Esophagus muscularis mucosa (tissue), 4 donors: ENCODE measurements around the gene ZBTB5. TPM values are rescaled to one million over a fixed set of nuclear protein-coding genes. Genes with fewer than 3 reads are reported as not detected.
"Not testable (repeated sequence)": the region's sequence is repeated elsewhere in the genome, so short reads cannot be mapped to it uniquely, and the experiment has no call there.

Source experiments
- DNase-seq: peaks from one replicate; pipeline ENCODE4 v3.0.0-alpha.2; 2017; ENCODE audit errors: extremely low spot score
- H3K27ac ChIP-seq, 4 donors: fragments of 200-600 bp; sonication (generic); replicated peaks in 1 of 4; 1 replicate in 3 of 4; 2 replicates in 1 of 4; pipeline ENCODE4 v1.5.1; 2016 to 2019; ENCODE audit warnings: mild to moderate bottlenecking in 1 of 4
- H3K27me3 ChIP-seq, 4 donors: fragments of 200-600 bp; sonication (generic); one replicate each; pipeline versions ENCODE4 v1.5.1 to v1.6.0; 2016 to 2019
- H3K36me3 ChIP-seq, 4 donors: fragments of 200-600 bp; sonication (generic); one replicate each; pipeline ENCODE4 v1.5.1; 2016 to 2019
- H3K4me1 ChIP-seq, 4 donors: fragments of 200-600 bp; sonication (generic); one replicate each; pipeline ENCODE4 v1.5.1; 2016 to 2019
- H3K4me3 ChIP-seq, 4 donors: fragments of 200-600 bp; sonication (generic); 1 replicate in 2 of 4; 2 replicates in 2 of 4; pipeline ENCODE4 v1.5.1; 2016 to 2019; ENCODE audit warnings: mild to moderate bottlenecking in 4 of 4, moderate library complexity in 1 of 4
- H3K9me3 ChIP-seq, 4 donors: fragments of 200-600 bp; sonication (generic); 1 replicate in 3 of 4; 2 replicates in 1 of 4; pipeline ENCODE4 v1.5.1; 2016 to 2019
- EP300 ChIP-seq: sonication (generic); formaldehyde crosslinking; IDR thresholded peaks from one replicate; pipeline ENCODE4 v1.6.1; 2017; ENCODE audit warnings: antibody characterized with exemption
- POLR2A ChIP-seq: fragments of 450-650 bp; IDR thresholded peaks from one replicate; pipeline ENCODE4 v1.6.1; 2017; ENCODE audit warnings: antibody characterized with exemption, moderate library complexity, mild to moderate bottlenecking, low read depth
- POLR2AphosphoS5 ChIP-seq, 2 donors: sonication (generic); formaldehyde crosslinking; IDR thresholded peaks; one replicate each; pipeline ENCODE4 v1.6.1; 2017; ENCODE audit warnings: antibody characterized with exemption in 2 of 2
- WGBS: methylation state at CpG from one replicate; pipeline ENCODE4 v1.1.5; 2018; 5-methylcytosine and 5-hydroxymethylcytosine counted together
- intact Hi-C: fragments of 100-400 bp; cut with DNase I; formaldehyde crosslinking; loops from one replicate; pipeline ENCODE4 v1.15.1; 2023
- total RNA-seq, 4 donors: library from RNA; depleted of rRNA; stranded (reverse); fragments of >200 nt; gene quantifications; one replicate each; pipeline versions ENCODE4 v1.1.0 to v1.2.1, GENCODE V29; 2016
- TF ChIP-seq, protein P1 (sequence below), 3 experiments: fragments of 200-600 bp in 2 of 3; fragments of 450-650 bp in 1 of 3; sonication (generic) in 2 of 3; IDR thresholded peaks; one replicate each; pipeline ENCODE4 v1.5.1; 2017 to 2019; ENCODE audit warnings: antibody characterized with exemption in 3 of 3, mild to moderate bottlenecking in 2 of 3, moderate library complexity in 1 of 3

Gene ZBTB5
- total RNA-seq, 4 donors from 2014 or later = 9.6 to 20.4 (median 12.6) TPM

DNA sequence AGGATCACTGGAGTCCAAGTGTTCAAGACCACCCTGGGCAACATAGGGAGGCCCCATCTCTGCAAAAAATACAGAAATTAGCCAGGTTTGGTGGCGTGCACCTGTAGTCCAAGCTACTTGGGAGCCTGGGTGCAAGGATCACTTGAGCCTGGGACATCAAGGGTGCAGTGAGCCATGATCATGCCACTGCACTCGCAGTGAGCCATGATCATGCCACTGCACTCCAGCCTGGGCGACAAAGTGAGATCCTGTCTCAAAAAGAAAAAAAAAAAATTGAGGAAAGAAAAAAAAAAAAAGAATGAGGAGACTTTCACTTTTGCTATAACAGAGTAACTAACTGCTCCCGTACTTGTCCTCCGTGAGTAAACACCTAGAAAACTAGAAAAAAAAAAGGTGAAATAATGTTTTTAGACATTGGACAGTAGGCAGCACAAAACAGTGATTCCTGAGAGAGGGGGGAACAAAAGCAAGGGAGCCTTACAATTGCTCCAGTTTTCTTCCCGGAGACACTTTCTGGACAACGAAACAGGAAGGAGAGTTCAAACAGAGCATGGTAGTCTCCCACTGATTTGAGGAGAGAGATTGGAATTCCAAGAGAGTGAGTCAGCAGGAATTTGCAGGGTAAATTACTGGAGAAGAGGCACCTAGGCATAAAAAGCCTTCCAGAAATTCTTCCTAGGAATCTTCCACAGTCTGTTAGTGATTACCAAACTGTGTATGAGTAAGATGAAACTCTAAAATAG is 6.9 kb upstream of the ZBTB5 start:
- intact Hi-C loops = no loop called here

DNA sequence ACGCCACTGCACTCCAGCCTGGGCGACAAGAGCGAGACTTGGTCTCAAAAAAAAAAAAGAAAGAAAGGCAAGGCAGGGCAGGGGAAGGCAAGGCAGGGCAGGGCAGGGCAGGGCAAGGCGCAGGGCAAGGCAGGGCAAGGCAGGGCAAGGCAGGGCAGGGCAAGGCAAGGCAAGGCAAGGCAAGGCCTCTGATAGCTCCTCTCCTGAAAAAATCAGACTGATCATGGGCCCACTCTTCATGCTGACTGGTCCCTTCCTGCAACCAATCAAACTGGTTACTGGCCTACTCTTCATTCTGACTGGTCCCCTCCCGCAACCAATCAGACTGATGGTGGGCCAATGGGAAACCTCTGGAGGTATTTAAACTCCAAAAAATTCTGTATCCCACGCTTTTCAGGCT is 3.4 kb upstream of the ZBTB5 start:
- Histone ChIP-seq H3K4me1 (peaks cover 12 to 35% (median 32%) of the 10 kb centered on the region in 4 donors), H3K27ac (no peak overlapping the region), H3K9me3 (no peaks in the 10 kb centered on the region), H3K27me3 (no peaks in the 10 kb centered on the region), H3K36me3 (no peaks in the 10 kb centered on the region), H3K4me3 (no peak overlapping the region)
- DNase-seq = no peak
- intact Hi-C loops = no loop called here
- 99% methylated on average over 6 of the region's 6 CpGs for WGBS
- TF ChIP-seq, protein P1, sequence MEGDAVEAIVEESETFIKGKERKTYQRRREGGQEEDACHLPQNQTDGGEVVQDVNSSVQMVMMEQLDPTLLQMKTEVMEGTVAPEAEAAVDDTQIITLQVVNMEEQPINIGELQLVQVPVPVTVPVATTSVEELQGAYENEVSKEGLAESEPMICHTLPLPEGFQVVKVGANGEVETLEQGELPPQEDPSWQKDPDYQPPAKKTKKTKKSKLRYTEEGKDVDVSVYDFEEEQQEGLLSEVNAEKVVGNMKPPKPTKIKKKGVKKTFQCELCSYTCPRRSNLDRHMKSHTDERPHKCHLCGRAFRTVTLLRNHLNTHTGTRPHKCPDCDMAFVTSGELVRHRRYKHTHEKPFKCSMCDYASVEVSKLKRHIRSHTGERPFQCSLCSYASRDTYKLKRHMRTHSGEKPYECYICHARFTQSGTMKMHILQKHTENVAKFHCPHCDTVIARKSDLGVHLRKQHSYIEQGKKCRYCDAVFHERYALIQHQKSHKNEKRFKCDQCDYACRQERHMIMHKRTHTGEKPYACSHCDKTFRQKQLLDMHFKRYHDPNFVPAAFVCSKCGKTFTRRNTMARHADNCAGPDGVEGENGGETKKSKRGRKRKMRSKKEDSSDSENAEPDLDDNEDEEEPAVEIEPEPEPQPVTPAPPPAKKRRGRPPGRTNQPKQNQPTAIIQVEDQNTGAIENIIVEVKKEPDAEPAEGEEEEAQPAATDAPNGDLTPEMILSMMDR (IDR thresholded peaks at IDR 0.05) = no peak
- TF ChIP-seq EP300 (no peak), POLR2AphosphoS5 (IDR thresholded peaks at IDR 0.05) (no peak), POLR2A (no peak)

More for the DNA sequence above, 6.9 kb upstream of the ZBTB5 start:
- Histone ChIP-seq H3K27me3 (no peaks in the 10 kb centered on the region), H3K36me3 (no peaks in the 10 kb centered on the region), H3K9me3 (peaks cover 0 to 10% (median 0%) of the 10 kb centered on the region in 4 donors), H3K27ac (peak overlapping the region; percentile 77 to 89 (median 85)), H3K4me1 (peaks cover 6 to 19% (median 16%) of the 10 kb centered on the region in 4 donors), H3K4me3 (peak overlapping the region; percentile 41 to 51 (median 48))
- DNase-seq = no peak
- TF ChIP-seq POLR2AphosphoS5 (IDR thresholded peaks at IDR 0.05) (peak; percentile 13 to 58), EP300 (no peak)
- 18% methylated on average over 7 of the region's 7 CpGs for WGBS

DNA sequence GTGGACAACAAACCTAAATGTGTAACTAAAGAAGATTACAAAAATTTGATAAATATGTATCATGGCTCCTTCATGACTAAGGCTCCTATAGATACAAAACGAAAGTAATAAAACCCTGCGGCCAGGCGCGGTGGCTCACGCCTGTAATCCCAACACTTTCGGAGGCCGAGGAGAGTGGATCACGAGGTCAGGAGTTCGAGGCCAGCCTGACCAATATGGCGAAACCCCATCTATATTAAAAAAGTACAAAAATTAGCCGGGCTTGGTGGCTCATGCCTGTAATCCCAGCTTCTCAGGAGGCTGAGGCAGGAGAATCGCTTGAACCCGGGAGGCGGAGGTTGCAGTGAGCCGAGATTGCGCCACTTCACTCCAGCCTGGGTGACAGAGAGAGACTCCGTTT is 2.3 kb upstream of the ZBTB5 start:
- DNase-seq, H3K4me3 ChIP-seq, intact Hi-C loops, H3K36me3 ChIP-seq, H3K27me3 ChIP-seq, H3K9me3 ChIP-seq: not testable (repeated sequence)
- H3K4me1 ChIP-seq = peaks cover 12 to 43% (median 36%) of the 10 kb centered on the region in 4 donors
- peak overlapping the region in 2 of 4 donors; percentile 97 to 99 for H3K27ac ChIP-seq
- WGBS = 94% methylated on average over 17 of the region's 17 CpGs

DNA sequence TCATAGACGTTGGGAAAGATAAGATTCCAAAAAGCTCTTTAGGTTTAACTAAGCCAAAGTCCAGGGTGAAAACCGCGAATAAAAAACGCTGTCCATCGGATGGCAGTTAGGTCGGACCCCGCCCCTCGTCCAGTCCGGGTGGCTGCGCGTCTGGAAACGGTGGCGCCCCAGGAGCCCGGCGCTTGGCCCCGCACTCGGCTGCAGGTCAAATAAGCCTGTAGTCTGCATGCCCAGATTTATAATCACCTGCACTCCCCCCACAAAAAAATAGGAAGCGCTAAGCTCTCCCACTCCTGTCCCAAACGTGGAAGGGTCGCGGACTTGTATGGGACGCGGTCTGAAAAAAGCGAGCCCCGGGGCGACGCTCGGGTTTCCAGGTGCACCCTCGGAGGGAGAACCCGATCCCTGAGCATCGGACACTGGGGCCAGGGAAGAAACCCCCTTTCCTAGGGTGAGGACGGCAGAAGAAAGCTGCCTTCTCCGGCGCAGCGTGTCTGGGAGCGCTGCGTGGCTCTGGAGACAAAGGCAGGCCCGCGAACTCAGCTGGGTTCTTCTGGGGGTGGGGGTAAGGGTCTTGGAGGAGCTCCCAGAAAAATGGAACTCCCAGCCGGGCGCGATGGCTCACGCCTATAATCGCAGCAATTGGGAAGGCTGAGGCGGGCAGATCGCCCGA is 923 bp upstream of the ZBTB5 start:
- DNase-seq = no peak
- Histone ChIP-seq H3K4me3 (peak overlapping the region; percentile 72 to 92 (median 88)), H3K9me3 (no peaks in the 10 kb centered on the region), H3K36me3 (no peaks in the 10 kb centered on the region), H3K4me1 (peaks cover 11 to 43% (median 41%) of the 10 kb centered on the region in 4 donors), H3K27me3 (no peaks in the 10 kb centered on the region), H3K27ac (peak overlapping the region; percentile 96 to 100 (median 98))
- WGBS = 2% methylated on average over 25 of the region's 47 CpGs
- intact Hi-C loops = no loop called here
- peak in 1 of 2 donors; percentile 71 for TF ChIP-seq POLR2AphosphoS5 (IDR thresholded peaks at IDR 0.05)
- TF ChIP-seq, protein P1 (IDR thresholded peaks at IDR 0.05) = no peak

DNA sequence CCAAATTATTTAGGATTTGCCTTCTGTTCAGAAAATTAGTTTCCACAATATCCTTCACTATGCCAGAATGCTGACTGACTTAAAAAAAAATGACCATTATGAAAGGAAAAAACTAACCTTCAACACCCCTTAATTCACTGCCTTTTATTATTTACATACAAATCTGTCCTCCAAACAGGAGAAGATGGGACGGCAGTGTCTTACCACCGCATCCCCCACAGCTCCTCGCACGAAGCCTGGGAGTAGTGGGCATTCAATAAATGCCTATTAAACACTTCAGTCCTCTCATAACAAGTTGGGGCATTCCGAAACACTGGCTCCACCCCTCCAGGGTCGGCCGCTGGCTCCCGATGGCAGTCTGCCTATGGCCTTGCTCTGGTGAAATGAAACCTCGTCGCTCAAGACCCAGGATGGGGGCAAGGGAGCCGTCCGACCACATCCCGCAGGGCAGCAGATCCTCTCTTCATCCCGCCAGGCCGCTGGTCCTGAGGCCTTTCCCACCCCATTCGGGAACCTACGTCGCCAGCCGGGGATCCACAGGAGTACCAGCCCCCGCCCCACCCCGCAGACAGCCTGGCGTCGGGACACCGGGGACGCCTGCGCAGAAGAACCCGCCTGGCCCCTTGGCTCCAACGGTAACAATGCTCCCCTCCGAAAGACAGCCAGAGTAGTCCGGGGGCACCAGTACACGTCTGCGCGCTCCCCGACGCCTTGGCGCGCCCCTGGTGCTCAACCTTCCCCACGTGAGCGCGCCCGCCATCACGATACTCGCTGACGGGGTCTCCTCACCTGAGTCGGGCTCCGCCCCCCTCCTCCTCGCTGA is 613 bp downstream of the ZBTB5 start:
- Histone ChIP-seq H3K36me3 (no peaks in the 10 kb centered on the region), H3K27ac (peak overlapping the region; percentile 96 to 100 (median 98)), H3K4me1 (peaks cover 11 to 51% (median 47%) of the 10 kb centered on the region in 4 donors), H3K27me3 (no peaks in the 10 kb centered on the region), H3K9me3 (no peaks in the 10 kb centered on the region), H3K4me3 (peak overlapping the region; percentile 72 to 92 (median 88))
- peak; percentile 97 for DNase-seq
- WGBS = 5% methylated on average over 5 of the region's 47 CpGs
- no peak for TF ChIP-seq EP300
- TF ChIP-seq POLR2AphosphoS5 (IDR thresholded peaks at IDR 0.05) = peak in 1 of 2 donors; percentile 51
- TF ChIP-seq, protein P1 (IDR thresholded peaks at IDR 0.05) = no peak
- peak; percentile 9 for TF ChIP-seq POLR2A
- intact Hi-C loops = loop anchor here (5.0 kb wide), 2 partner anchors 37 to 52 kb away; no protein-coding TSS in a partner anchor
